CD4-positive, alpha-beta T cell (primary cell): ENCODE results near the gene CEP112. TPM values are rescaled to one million over a fixed set of nuclear protein-coding genes. Genes with fewer than 3 reads are reported as not detected.

ENCODE experiments used
- ATAC-seq: fragments of 200-7000 bp; cut with Tn5 transposase; one replicate; pipeline ENCODE4 v1.10.0; 2022; ENCODE audit warnings: mild to moderate bottlenecking; ENCODE audit not compliant: poor library complexity
- CTCF ChIA-PET: fragments of 350-600 bp; sonication (Branson Sonifier 250); formaldehyde crosslinking; loops from one replicate; lab custom pipeline; 2021; ENCODE audit warnings: antibody characterized with exemption, inconsistent platforms; lab: Charles Lee
- POLR2A ChIA-PET: fragments of 350-600 bp; sonication (Branson Sonifier 250); formaldehyde crosslinking; loops from one replicate; lab custom pipeline; 2021; ENCODE audit warnings: antibody characterized with exemption, inconsistent platforms; lab: Charles Lee
- DNase-seq, 14 experiments: peaks; one replicate each; pipeline ENCODE4 v3.0.0-alpha.2; 2013 to 2020; ENCODE audit warnings: mixed read lengths in 2 of 14
- H3K27ac ChIP-seq, 2 donors: one replicate each; pipeline versions ENCODE4 v1.5.1 to v1.7.0; 2013; ENCODE audit warnings: low read length in 2 of 2, low read depth in 1 of 2, mild to moderate bottlenecking in 1 of 2
- H3K27me3 ChIP-seq, 2 experiments: 1 replicate in 1 of 2; 2 replicates in 1 of 2; pipeline versions ENCODE4 v1.6.1 to v1.7.0; 2013; ENCODE audit warnings: low read length in 2 of 2, control low read depth in 1 of 2, mild to moderate bottlenecking in 1 of 2, moderate library complexity in 1 of 2; ENCODE audit not compliant: insufficient read depth in 2 of 2, control insufficient read depth in 1 of 2
- H3K36me3 ChIP-seq: one replicate; pipeline ENCODE4 v1.6.1; 2013; ENCODE audit warnings: low read length, control low read depth; ENCODE audit not compliant: insufficient read depth
- H3K4me1 ChIP-seq: one replicate; pipeline ENCODE4 v1.6.1; 2013; ENCODE audit warnings: low read length, control low read depth; ENCODE audit not compliant: insufficient read depth
- H3K4me3 ChIP-seq: one replicate; pipeline ENCODE4 v1.5.1; 2013; ENCODE audit warnings: mild to moderate bottlenecking, low read length, moderate library complexity
- H3K9me3 ChIP-seq, 2 experiments: 1 replicate in 1 of 2; 2 replicates in 1 of 2; pipeline versions ENCODE4 v1.6.1 to v1.7.0; 2013; ENCODE audit warnings: low read length in 2 of 2, mild to moderate bottlenecking in 2 of 2, control low read depth in 1 of 2, moderate library complexity in 1 of 2; ENCODE audit not compliant: control insufficient read depth in 1 of 2, insufficient read depth in 1 of 2
- H3K27ac Mint-ChIP-seq: one replicate; pipeline ENCODE4 v1.8.0; 2020; ENCODE audit warnings: mixed read lengths
- H3K27me3 Mint-ChIP-seq: one replicate; pipeline ENCODE4 v1.8.0; 2021; ENCODE audit warnings: mixed read lengths
- H3K36me3 Mint-ChIP-seq: one replicate; pipeline ENCODE4 v1.8.0; 2021; ENCODE audit warnings: low read depth, mixed read lengths
- H3K4me1 Mint-ChIP-seq: one replicate; pipeline ENCODE4 v1.8.0; 2021; ENCODE audit warnings: low read depth, mixed read lengths
- H3K4me3 Mint-ChIP-seq: one replicate; pipeline ENCODE4 v1.8.0; 2020; ENCODE audit warnings: mild to moderate bottlenecking, mixed read lengths
- H3K9me3 Mint-ChIP-seq: one replicate; pipeline ENCODE4 v1.8.0; 2020; ENCODE audit warnings: mixed read lengths
- intact Hi-C, 2 experiments: fragments of 100-400 bp; cut with DNase I in 1 of 2; cut with micrococcal nuclease in 1 of 2; formaldehyde crosslinking; loops; one replicate each; pipeline versions ENCODE4 v1.15.1 to v1.9.0; 2023 to 2025; cut with DNase I, micrococcal nuclease
- total RNA-seq, 174 experiments: library from RNA in 2 of 174; stranded (reverse) in 2 of 174; gene quantifications; one replicate each; pipeline ENCODE4 v1.2.3 and lab custom pipeline; 2021 to 2026
- TF ChIP-seq, protein P1 (sequence below): fragments of 200-600 bp; IDR thresholded peaks from one replicate; pipeline ENCODE4 v1.8.0; 2022; ENCODE audit warnings: antibody characterized with exemption, mild to moderate bottlenecking

CEP112 gene
- total RNA-seq, 2 experiments from 2014 or later = 1.6 to 2.2 TPM

DNA sequence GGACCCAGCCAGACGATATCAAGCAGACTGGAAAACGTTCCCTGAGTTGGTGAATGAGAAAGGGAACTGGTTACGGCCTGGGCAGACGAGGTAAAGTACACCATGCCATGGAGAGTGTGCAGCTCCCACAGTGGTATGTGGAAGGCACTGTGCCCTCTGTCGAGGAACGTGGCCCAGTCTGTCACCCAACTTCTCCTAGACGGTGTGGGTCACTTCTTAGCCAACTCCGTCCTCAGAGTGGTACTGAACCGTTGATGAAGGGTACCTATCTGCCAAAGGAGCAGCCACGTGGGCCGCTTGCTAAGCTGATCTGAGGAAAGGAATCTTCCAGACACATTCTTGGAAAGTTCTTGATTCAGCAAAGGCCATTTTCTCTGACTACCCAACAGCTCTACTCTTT, 574.4 kb downstream of the CEP112 start:
- no peaks in the 10 kb centered on the region for H3K9me3 ChIP-seq
- no peak for ATAC-seq
- no peak overlapping the region for H3K27ac ChIP-seq
- Mint-ChIP-seq H3K27me3 (no peaks in the 10 kb centered on the region), H3K36me3 (no peaks in the 10 kb centered on the region), H3K9me3 (no peaks in the 10 kb centered on the region), H3K27ac (no peak overlapping the region), H3K4me1 (no peaks in the 10 kb centered on the region), H3K4me3 (no peak overlapping the region)
- H3K4me1 ChIP-seq = no peaks in the 10 kb centered on the region
- TF ChIP-seq, protein P1, sequence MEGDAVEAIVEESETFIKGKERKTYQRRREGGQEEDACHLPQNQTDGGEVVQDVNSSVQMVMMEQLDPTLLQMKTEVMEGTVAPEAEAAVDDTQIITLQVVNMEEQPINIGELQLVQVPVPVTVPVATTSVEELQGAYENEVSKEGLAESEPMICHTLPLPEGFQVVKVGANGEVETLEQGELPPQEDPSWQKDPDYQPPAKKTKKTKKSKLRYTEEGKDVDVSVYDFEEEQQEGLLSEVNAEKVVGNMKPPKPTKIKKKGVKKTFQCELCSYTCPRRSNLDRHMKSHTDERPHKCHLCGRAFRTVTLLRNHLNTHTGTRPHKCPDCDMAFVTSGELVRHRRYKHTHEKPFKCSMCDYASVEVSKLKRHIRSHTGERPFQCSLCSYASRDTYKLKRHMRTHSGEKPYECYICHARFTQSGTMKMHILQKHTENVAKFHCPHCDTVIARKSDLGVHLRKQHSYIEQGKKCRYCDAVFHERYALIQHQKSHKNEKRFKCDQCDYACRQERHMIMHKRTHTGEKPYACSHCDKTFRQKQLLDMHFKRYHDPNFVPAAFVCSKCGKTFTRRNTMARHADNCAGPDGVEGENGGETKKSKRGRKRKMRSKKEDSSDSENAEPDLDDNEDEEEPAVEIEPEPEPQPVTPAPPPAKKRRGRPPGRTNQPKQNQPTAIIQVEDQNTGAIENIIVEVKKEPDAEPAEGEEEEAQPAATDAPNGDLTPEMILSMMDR = no peak
- H3K36me3 ChIP-seq = no peaks in the 10 kb centered on the region
- ChIA-PET CTCF (no interaction called here), POLR2A (no interaction called here)
- intact Hi-C loops = no loop called here
- H3K4me3 ChIP-seq = no peak overlapping the region
- DNase-seq = no peak
- H3K27me3 ChIP-seq = no peaks in the 10 kb centered on the region

DNA sequence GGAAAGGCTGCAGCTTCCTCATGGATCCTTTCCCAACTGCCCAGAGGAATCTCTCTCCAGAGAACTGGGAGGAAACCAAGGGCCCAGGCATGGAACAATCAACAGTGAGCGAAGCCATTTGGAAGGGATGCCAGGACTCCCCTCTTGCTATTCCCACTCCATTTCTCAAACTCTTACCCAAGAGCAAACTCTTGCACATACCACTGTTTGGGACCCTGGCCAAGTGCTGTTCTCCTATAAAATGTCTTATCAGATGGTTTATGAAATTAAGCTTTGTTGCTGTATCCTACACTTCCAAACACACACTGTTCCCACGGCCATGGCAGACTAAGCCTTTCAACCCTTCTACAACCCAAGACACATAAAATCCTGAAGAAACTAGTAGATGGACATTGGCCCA, 582.2 kb downstream of the CEP112 start:
- Histone ChIP-seq H3K27me3 (no peaks in the 10 kb centered on the region), H3K36me3 (no peaks in the 10 kb centered on the region), H3K9me3 (no peaks in the 10 kb centered on the region), H3K4me3 (no peak overlapping the region), H3K4me1 (no peaks in the 10 kb centered on the region), H3K27ac (no peak overlapping the region)
- H3K27ac Mint-ChIP-seq = no peak overlapping the region
- TF ChIP-seq, protein P1 = no peak
- no peaks in the 10 kb centered on the region for H3K27me3 Mint-ChIP-seq
- no peaks in the 10 kb centered on the region for H3K36me3 Mint-ChIP-seq
- ChIA-PET CTCF (no interaction called here), POLR2A (no interaction called here)
- no peak overlapping the region for H3K4me3 Mint-ChIP-seq
- no peaks in the 10 kb centered on the region for H3K9me3 Mint-ChIP-seq
- intact Hi-C loops = no loop called here
- ATAC-seq (no peak), DNase-seq (no peak)
- H3K4me1 Mint-ChIP-seq = no peaks in the 10 kb centered on the region

DNA sequence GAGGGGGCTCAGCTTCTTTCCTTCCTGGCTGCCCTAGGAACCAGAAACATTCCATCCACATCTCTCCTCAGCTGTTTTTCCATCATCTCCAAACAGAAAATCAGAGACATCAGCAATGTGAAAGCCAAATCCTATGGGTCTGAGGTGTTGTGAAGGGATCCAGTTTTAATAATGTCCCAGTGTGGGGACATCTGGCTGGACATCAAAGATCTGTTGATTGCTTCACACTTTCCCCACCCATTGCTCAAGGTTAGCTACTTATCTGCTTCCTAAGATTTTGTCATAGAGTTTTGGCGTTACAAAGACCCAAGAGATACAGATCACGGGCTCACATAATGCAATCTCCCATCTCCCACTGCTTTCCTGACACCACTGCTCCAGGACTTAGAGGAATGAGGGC, 582.6 kb downstream of the CEP112 start:
- Histone ChIP-seq H3K9me3 (no peaks in the 10 kb centered on the region), H3K36me3 (no peaks in the 10 kb centered on the region), H3K27me3 (no peaks in the 10 kb centered on the region), H3K4me3 (no peak overlapping the region), H3K4me1 (no peaks in the 10 kb centered on the region), H3K27ac (no peak overlapping the region)
- DNase-seq (no peak), ATAC-seq (no peak)
- TF ChIP-seq, protein P1 = no peak
- intact Hi-C loops = no loop called here
- Mint-ChIP-seq H3K9me3 (no peaks in the 10 kb centered on the region), H3K4me1 (no peaks in the 10 kb centered on the region), H3K4me3 (no peak overlapping the region), H3K27me3 (no peaks in the 10 kb centered on the region), H3K36me3 (no peaks in the 10 kb centered on the region), H3K27ac (no peak overlapping the region)
- ChIA-PET CTCF (no interaction called here), POLR2A (no interaction called here)
